Transverse colon (tissue), 4 donors: ENCODE measurements around the gene PTPN20. TPM values are rescaled to one million over a fixed set of nuclear protein-coding genes. Genes with fewer than 3 reads are reported as not detected.
A peak's percentile ranks its signal among the peaks of the same experiment; 100 is the strongest.

Experiments used
- DNase-seq: peaks from one replicate; pipeline ENCODE4 v3.0.0-alpha.2; 2019
- H3K27ac ChIP-seq, 4 donors: fragments of 200-600 bp; sonication (generic); 2 replicates each; pipeline ENCODE4 v1.5.1; 2016 to 2018; ENCODE audit warnings: inconsistent platforms in 4 of 4
- H3K27me3 ChIP-seq: fragments of 200-600 bp; sonication (generic); 2 replicates; pipeline ENCODE4 v1.5.1; 2017; ENCODE audit warnings: inconsistent platforms
- H3K36me3 ChIP-seq, 4 donors: fragments of 200-600 bp; sonication (generic); 2 replicates each; pipeline ENCODE4 v1.5.1; 2017 to 2019; ENCODE audit warnings: inconsistent platforms in 4 of 4
- H3K4me1 ChIP-seq, 4 donors: fragments of 200-600 bp; sonication (generic); 2 replicates each; pipeline ENCODE4 v1.5.1; 2017 to 2020; ENCODE audit warnings: inconsistent platforms in 4 of 4
- H3K4me3 ChIP-seq, 4 donors: fragments of 200-600 bp; sonication (generic); 1 replicate in 1 of 4; 2 replicates in 3 of 4; pipeline versions ENCODE4 v1.5.1 to v1.6.1; 2017 to 2019; ENCODE audit warnings: inconsistent platforms in 4 of 4
- H3K9me3 ChIP-seq, 2 donors: fragments of 200-600 bp; sonication (generic); 2 replicates each; pipeline ENCODE4 v1.5.1; 2017 to 2019; ENCODE audit warnings: inconsistent platforms in 2 of 2
- CTCF ChIP-seq, 5 experiments: fragments of 200-600 bp in 3 of 5; fragments of 450-650 bp in 2 of 5; sonication (generic) in 3 of 5; IDR thresholded peaks; 1 replicate in 2 of 5; 2 replicates in 3 of 5; pipeline ENCODE4 v1.5.1; 2016 to 2017; ENCODE audit warnings: antibody characterized with exemption in 5 of 5, inconsistent platforms in 3 of 5, mild to moderate bottlenecking in 2 of 5, moderate library complexity in 1 of 5
- EP300 ChIP-seq: sonication (generic); formaldehyde crosslinking; IDR thresholded peaks from one replicate; pipeline ENCODE4 v1.6.1; 2017; ENCODE audit warnings: antibody characterized with exemption, low read depth
- POLR2A ChIP-seq: fragments of 450-650 bp; IDR thresholded peaks from one replicate; pipeline ENCODE4 v1.6.1; 2016; ENCODE audit warnings: antibody characterized with exemption, mild to moderate bottlenecking, moderate library complexity
- POLR2AphosphoS5 ChIP-seq, 3 donors: sonication (generic); formaldehyde crosslinking; IDR thresholded peaks; one replicate each; pipeline ENCODE4 v1.6.1; 2016; ENCODE audit warnings: antibody characterized with exemption in 3 of 3
- WGBS, 2 donors: methylation state at CpG; one replicate each; pipeline ENCODE4 v1.1.5; 2018; ENCODE audit warnings: low coverage in 1 of 2; 5-methylcytosine and 5-hydroxymethylcytosine counted together
- in situ Hi-C, 4 donors: fragments of 200-750 bp; cut with MboI; loops; one replicate each; pipeline versions ENCODE4 v1.15.0 to v1.15.1; 2017; ENCODE audit warnings: low sequenced_read_pairs in 3 of 4, low pct_ligation_motif_present in 1 of 4, low pct_unique_long_range_greater_than_20kb in 1 of 4
- intact Hi-C: fragments of 100-400 bp; cut with DNase I; formaldehyde crosslinking; loops from one replicate; pipeline ENCODE4 v1.15.1; 2023; ENCODE audit warnings: low total_unique reads
- total RNA-seq, 4 donors: library from RNA; depleted of rRNA; stranded (reverse); fragments of >200 nt; gene quantifications; one replicate each; pipeline ENCODE4 v1.1.0, GENCODE V29; 2016

Gene PTPN20
- total RNA-seq, 4 donors from 2014 or later: 1.6 to 34.0 (median 4.9) TPM; not detected in 1

GRCh38 chr10:47023237-47024045 is 112.2 kb downstream of the PTPN20 start:
- intact Hi-C loops (no loop called here), in situ Hi-C loops (loop anchor here in 1 of 4 donors (10.0 kb wide), 1 partner anchor 291 kb away; no protein-coding TSS in a partner anchor)
- DNase-seq: no peak
- Histone ChIP-seq H3K4me1 (no peaks in the 10 kb centered on the region), H3K36me3 (no peaks in the 10 kb centered on the region), H3K4me3 (no peak overlapping the region), H3K27me3 (no peaks in the 10 kb centered on the region), H3K9me3 (no peaks in the 10 kb centered on the region), H3K27ac (no peak overlapping the region)
- TF ChIP-seq POLR2AphosphoS5 (IDR thresholded peaks at IDR 0.05) (no peak), CTCF (IDR thresholded peaks at IDR 0.05) (no peak), EP300 (no peak), POLR2A (no peak)
- 76 to 100% methylated on average over 1 to 17 of the region's 17 CpGs for WGBS, 2 donors

- no peak overlapping the region for H3K4me3 ChIP-seq
- H3K27me3 ChIP-seq: no peaks in the 10 kb centered on the region
- intact Hi-C loops (no loop called here), in situ Hi-C loops (loop anchor here in 1 of 4 donors (10.0 kb wide), 1 partner anchor 291 kb away; no protein-coding TSS in a partner anchor)
- H3K36me3 ChIP-seq: no peaks in the 10 kb centered on the region
- H3K9me3 ChIP-seq: no peaks in the 10 kb centered on the region
- WGBS, 2 donors: 40% methylated on average over 1 of the region's 1 CpG; no CpG with 5 or more reads in 1 of the 2 donors
- no peaks in the 10 kb centered on the region for H3K4me1 ChIP-seq
- H3K27ac ChIP-seq: no peak overlapping the region
- no peak for TF ChIP-seq CTCF (IDR thresholded peaks at IDR 0.05)
- TF ChIP-seq EP300: no peak
- no peak for TF ChIP-seq POLR2A
- TF ChIP-seq POLR2AphosphoS5 (IDR thresholded peaks at IDR 0.05): no peak
- no peak for DNase-seq
These were observed 112.8 kb downstream of the PTPN20 start for GRCh38 chr10:47024046-47024322.

GRCh38 chr10:47024399-47025252 is 113.4 kb downstream of the PTPN20 start:
- no peaks in the 10 kb centered on the region for H3K36me3 ChIP-seq
- intact Hi-C loops: no loop called here
- no peaks in the 10 kb centered on the region for H3K27me3 ChIP-seq
- 23 to 80% methylated on average over 2 to 9 of the region's 9 CpGs for WGBS, 2 donors
- peak; percentile 66 for DNase-seq
- H3K27ac ChIP-seq: no peak overlapping the region
- TF ChIP-seq CTCF (IDR thresholded peaks at IDR 0.05) (peak; percentile 73 to 84 (median 79)), EP300 (no peak)
- in situ Hi-C loops: loop anchor here in 2 of 4 donors (10.0 to 25.0 kb wide), 2 partner anchors 288 to 290 kb away; partner anchors contain the start of genes GDF10 (in 1 of the 2) and GDF2 (in 1 of the 2)
- no peak overlapping the region for H3K4me3 ChIP-seq
- no peaks in the 10 kb centered on the region for H3K9me3 ChIP-seq
- H3K4me1 ChIP-seq: no peaks in the 10 kb centered on the region

GRCh38 chr10:47025253-47025539 is 114.0 kb downstream of the PTPN20 start:
- TF ChIP-seq EP300: no peak
- TF ChIP-seq CTCF (IDR thresholded peaks at IDR 0.05): no peak
- no peak for TF ChIP-seq POLR2AphosphoS5 (IDR thresholded peaks at IDR 0.05)
- no peak for TF ChIP-seq POLR2A
- 72 to 75% methylated on average over 2 to 4 of the region's 4 CpGs for WGBS, 2 donors
- no peaks in the 10 kb centered on the region for H3K9me3 ChIP-seq
- no peaks in the 10 kb centered on the region for H3K36me3 ChIP-seq
- DNase-seq: no peak
- no peak overlapping the region for H3K27ac ChIP-seq
- H3K27me3 ChIP-seq: no peaks in the 10 kb centered on the region
- intact Hi-C loops (no loop called here), in situ Hi-C loops (loop anchor here in 2 of 4 donors (10.0 to 25.0 kb wide), 2 partner anchors 287 to 290 kb away; partner anchors contain the start of genes GDF10 (in 1 of the 2) and GDF2 (in 1 of the 2))
- H3K4me1 ChIP-seq: no peaks in the 10 kb centered on the region
- no peak overlapping the region for H3K4me3 ChIP-seq
